ENCODE results near the gene SMG7.

SMG7 gene

DNA sequence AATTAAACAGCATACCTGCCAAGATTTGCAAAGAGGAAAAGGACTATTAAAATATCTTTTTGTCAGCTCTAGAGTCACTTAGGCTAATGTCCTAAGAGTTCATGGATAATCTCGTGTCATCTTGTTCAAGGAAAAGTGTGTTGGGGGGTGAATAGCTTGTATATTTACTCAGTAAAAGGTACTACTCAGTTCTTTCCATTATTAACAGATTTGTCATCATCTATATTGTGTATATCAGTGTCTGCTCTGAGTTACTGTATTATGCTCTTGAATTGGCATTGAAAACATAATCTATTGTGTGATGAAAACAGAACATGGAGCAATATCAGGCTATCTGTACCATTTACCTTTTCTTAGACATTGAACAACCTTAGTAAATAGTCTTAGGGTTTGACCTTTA, 41.9 kb downstream of the SMG7 start:
- Histone ChIP-seq H3K4me1 (ENCODE audit: control insufficient read depth in 1 of 2, insufficient read depth in 1 of 2, low read depth in 1 of 2, low read length in 1 of 2) (no peaks in the 10 kb centered on the region), H3K36me3 (peaks cover 37% of the 10 kb centered on the region), H3K9me3 (no peaks in the 10 kb centered on the region), H3K4me3 (ENCODE audit: low read depth in 1 of 2, low read length in 1 of 2) (no peak overlapping the region), H3K27ac (no peak overlapping the region), H3K27me3 (no peaks in the 10 kb centered on the region)
- TF ChIP-seq CTCF (IDR thresholded peaks at IDR 0.05): no peak

DNA sequence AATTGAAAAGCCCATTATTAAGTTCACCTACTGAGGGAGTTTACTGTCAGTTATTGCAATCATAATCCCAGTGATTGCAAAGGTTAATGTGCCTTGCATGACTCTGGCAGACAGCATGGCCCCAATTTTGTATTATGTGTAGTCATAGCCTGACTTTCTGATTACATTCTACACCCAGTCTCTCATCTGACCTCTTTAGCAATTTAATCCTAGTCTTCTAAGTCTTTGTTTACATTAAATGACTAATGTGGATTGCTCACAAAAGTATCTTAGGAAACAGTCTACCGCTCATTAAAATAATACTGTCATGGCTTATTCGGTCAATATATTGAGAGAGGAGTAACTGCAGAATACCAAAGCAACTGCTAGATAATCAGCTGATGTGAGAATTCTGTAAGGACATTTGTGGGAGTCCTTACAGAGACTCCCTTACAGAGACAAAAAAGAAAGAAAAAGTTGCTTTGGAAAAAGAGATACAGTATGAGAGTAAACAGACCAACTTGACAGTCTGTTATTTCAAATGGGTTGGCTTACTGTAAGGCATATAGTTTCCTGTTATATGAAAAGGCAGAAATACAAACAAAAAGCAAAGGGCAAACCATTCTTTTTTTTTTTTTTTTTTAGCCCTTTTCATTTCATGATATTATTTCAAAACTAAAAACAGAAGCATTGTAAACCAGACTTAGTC, 42.8 kb downstream of the SMG7 start:
- Histone ChIP-seq H3K27ac (no peak overlapping the region), H3K4me1 (ENCODE audit: control insufficient read depth in 1 of 2, insufficient read depth in 1 of 2, low read depth in 1 of 2, low read length in 1 of 2) (no peaks in the 10 kb centered on the region), H3K4me3 (ENCODE audit: low read depth in 1 of 2, low read length in 1 of 2) (no peak overlapping the region), H3K27me3 (no peaks in the 10 kb centered on the region), H3K9me3 (no peaks in the 10 kb centered on the region), H3K36me3 (peaks cover 43% of the 10 kb centered on the region)
- no peak for TF ChIP-seq CTCF (IDR thresholded peaks at IDR 0.05)

- Histone ChIP-seq H3K4me3 (ENCODE audit: low read depth in 1 of 2, low read length in 1 of 2) (no peak overlapping the region), H3K9me3 (no peaks in the 10 kb centered on the region), H3K36me3 (peaks cover 55% of the 10 kb centered on the region), H3K4me1 (ENCODE audit: control insufficient read depth in 1 of 2, insufficient read depth in 1 of 2, low read depth in 1 of 2, low read length in 1 of 2) (no peaks in the 10 kb centered on the region), H3K27ac (no peak overlapping the region), H3K27me3 (no peaks in the 10 kb centered on the region)
- TF ChIP-seq CTCF (IDR thresholded peaks at IDR 0.05): no peak
Measured at GRCh38 chr1:183516725-183517124, 44.4 kb downstream of the SMG7 start.

- Histone ChIP-seq H3K4me3 (ENCODE audit: low read depth in 1 of 2, low read length in 1 of 2) (no peak overlapping the region), H3K9me3 (no peaks in the 10 kb centered on the region), H3K27me3 (no peaks in the 10 kb centered on the region), H3K27ac (no peak overlapping the region), H3K36me3 (peaks cover 60% of the 10 kb centered on the region), H3K4me1 (ENCODE audit: control insufficient read depth in 1 of 2, insufficient read depth in 1 of 2, low read depth in 1 of 2, low read length in 1 of 2) (no peaks in the 10 kb centered on the region)
- no peak for TF ChIP-seq CTCF (IDR thresholded peaks at IDR 0.05)
Measured at GRCh38 chr1:183517401-183517800, 45.1 kb downstream of the SMG7 start.

DNA sequence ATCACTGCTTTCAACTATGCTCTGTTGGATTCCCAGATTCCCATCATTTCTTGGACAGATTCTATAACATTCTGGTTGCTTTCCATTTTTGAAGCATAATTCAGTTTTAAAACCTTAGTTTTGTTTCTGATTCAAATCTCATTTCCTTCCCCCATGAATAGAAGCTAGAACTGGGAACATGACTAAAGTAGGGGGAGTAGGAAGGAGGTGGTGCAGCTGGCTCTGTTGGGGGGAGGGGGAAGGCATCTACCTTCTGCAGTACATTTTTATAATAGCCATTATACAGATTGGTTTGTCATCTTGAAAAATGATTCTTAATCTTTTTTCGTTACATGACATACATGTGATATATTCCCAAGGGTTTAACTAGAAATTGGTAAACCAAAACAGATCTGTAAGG, 48.1 kb downstream of the SMG7 start:
- Histone ChIP-seq H3K36me3 (peaks cover 67% of the 10 kb centered on the region), H3K4me1 (ENCODE audit: control insufficient read depth in 1 of 2, insufficient read depth in 1 of 2, low read depth in 1 of 2, low read length in 1 of 2) (no peaks in the 10 kb centered on the region), H3K27ac (no peak overlapping the region), H3K9me3 (no peaks in the 10 kb centered on the region), H3K4me3 (ENCODE audit: low read depth in 1 of 2, low read length in 1 of 2) (no peak overlapping the region), H3K27me3 (no peaks in the 10 kb centered on the region)
- TF ChIP-seq CTCF (IDR thresholded peaks at IDR 0.05): no peak
